GM23338 (cell line): ENCODE measurements around the gene MYO3B. TPM values are rescaled to one million over a fixed set of nuclear protein-coding genes. Genes with fewer than 3 reads are reported as not detected.

ENCODE experiments used
- ATAC-seq: fragments of 200-7000 bp; cut with Tn5 transposase; 3 replicates; pipeline ENCODE4 v1.9.1; 2020
- DNase-seq: peaks from one replicate; pipeline ENCODE4 v3.0.0-alpha.2; 2015; ENCODE audit warnings: low spot score
- H2AFZ ChIP-seq: fragments of 200-600 bp; sonication (generic); 2 replicates; pipeline ENCODE4 v1.8.0; 2016; ENCODE audit warnings: antibody characterized with exemption, mild to moderate bottlenecking, moderate library complexity
- H3F3A ChIP-seq: fragments of 200-600 bp; sonication (generic); replicated peaks from 2 replicates; pipeline ENCODE4 v1.8.0; 2017; ENCODE audit warnings: antibody characterized with exemption, mixed run types, low read depth
- H3K27ac ChIP-seq: fragments of 200-600 bp; sonication (generic); 2 replicates; pipeline ENCODE4 v1.6.1; 2016; ENCODE audit warnings: low read depth
- H3K27me3 ChIP-seq: fragments of 200-600 bp; sonication (generic); 2 replicates; pipeline ENCODE4 v1.8.0; 2016; ENCODE audit warnings: mild to moderate bottlenecking, mixed run types, moderate library complexity; ENCODE audit not compliant: insufficient read depth
- H3K36me3 ChIP-seq: fragments of 200-600 bp; sonication (generic); 2 replicates; pipeline ENCODE4 v1.8.0; 2016; ENCODE audit warnings: mild to moderate bottlenecking; ENCODE audit not compliant: insufficient read depth
- H3K4me1 ChIP-seq: fragments of 200-600 bp; sonication (generic); 2 replicates; pipeline ENCODE4 v1.8.0; 2016; ENCODE audit warnings: mild to moderate bottlenecking, moderate library complexity; ENCODE audit not compliant: insufficient read depth
- H3K4me2 ChIP-seq: fragments of 200-600 bp; sonication (generic); 2 replicates; pipeline ENCODE4 v1.7.1; 2017; ENCODE audit warnings: mixed run types
- H3K4me3 ChIP-seq: fragments of 200-600 bp; sonication (generic); 2 replicates; pipeline ENCODE4 v1.6.1; 2016; ENCODE audit warnings: mixed run types
- H3K79me2 ChIP-seq: fragments of 200-600 bp; sonication (generic); replicated peaks from 2 replicates; pipeline ENCODE4 v1.8.0; 2017; ENCODE audit warnings: mild to moderate bottlenecking; ENCODE audit not compliant: insufficient read depth
- H3K9me2 ChIP-seq: fragments of 200-600 bp; sonication (generic); 2 replicates; pipeline ENCODE4 v1.8.0; 2017; ENCODE audit not compliant: insufficient read depth
- H4K20me1 ChIP-seq: fragments of 200-600 bp; sonication (generic); replicated peaks from 2 replicates; pipeline ENCODE4 v1.8.0; 2017; ENCODE audit warnings: mild to moderate bottlenecking; ENCODE audit not compliant: insufficient read depth
- H3K27ac Mint-ChIP-seq: 2 replicates; pipeline ENCODE4 v1.8.0; 2020; ENCODE audit warnings: inconsistent platforms, mild to moderate bottlenecking, moderate library complexity, mixed read lengths
- H3K27me3 Mint-ChIP-seq: 3 replicates; pipeline ENCODE4 v1.8.0; 2022; ENCODE audit warnings: low read depth, mild to moderate bottlenecking, moderate library complexity, mixed read lengths, inconsistent platforms; ENCODE audit not compliant: insufficient read depth, poor library complexity
- H3K36me3 Mint-ChIP-seq: 3 replicates; pipeline ENCODE4 v1.8.0; 2021; ENCODE audit warnings: low read depth, mild to moderate bottlenecking, inconsistent platforms, moderate library complexity, mixed read lengths
- H3K4me1 Mint-ChIP-seq: 3 replicates; pipeline ENCODE4 v1.8.0; 2020; ENCODE audit warnings: mild to moderate bottlenecking, inconsistent platforms, mixed read lengths
- H3K4me3 Mint-ChIP-seq: 3 replicates; pipeline ENCODE4 v1.8.0; 2021; ENCODE audit warnings: moderate library complexity, mild to moderate bottlenecking, inconsistent platforms, mixed read lengths
- H3K9me3 Mint-ChIP-seq: 3 replicates; pipeline ENCODE4 v1.8.0; 2020; ENCODE audit warnings: moderate library complexity, mild to moderate bottlenecking, inconsistent platforms, mixed read lengths
- CTCF ChIP-seq, 2 experiments: fragments of 200-600 bp in 1 of 2; sonication (generic) in 1 of 2; conservative IDR thresholded peaks; 2 replicates each; pipeline versions ENCODE4 v1.5.1 to v1.6.1; 2016 to 2017; ENCODE audit warnings: antibody characterized with exemption in 2 of 2, low read depth in 2 of 2, mild to moderate bottlenecking in 2 of 2, moderate library complexity in 1 of 2
- ETS1 ChIP-seq: IDR thresholded peaks from 2 replicates; pipeline ENCODE4 v1.6.1; 2016; ENCODE audit warnings: antibody characterized with exemption
- polyA plus RNA-seq: library from polyadenylated mRNA; unstranded; fragments of >200 nt; fragmentation: Nextera tagmentation; extraction: Ambion mirVana; gene quantifications from 2 replicates; pipeline ENCODE4 v1.2.1, GENCODE V29; 2016
- total RNA-seq: library from RNA; depleted of rRNA; stranded (reverse); fragments of >200 nt; shearing (Covaris generic); gene quantifications from 2 replicates; pipeline ENCODE4 v1.2.3, GENCODE V29; 2014
- TF ChIP-seq, protein P1 (sequence below): IDR thresholded peaks from one replicate; pipeline ENCODE4 v1.6.1; 2018; ENCODE audit warnings: antibody characterized with exemption; ENCODE audit not compliant: unreplicated experiment

The MYO3B gene
- total and polyA plus RNA-seq, 2 experiments from 2014 or later = 0.42 TPM; not detected in 1

- TF ChIP-seq, protein P1, sequence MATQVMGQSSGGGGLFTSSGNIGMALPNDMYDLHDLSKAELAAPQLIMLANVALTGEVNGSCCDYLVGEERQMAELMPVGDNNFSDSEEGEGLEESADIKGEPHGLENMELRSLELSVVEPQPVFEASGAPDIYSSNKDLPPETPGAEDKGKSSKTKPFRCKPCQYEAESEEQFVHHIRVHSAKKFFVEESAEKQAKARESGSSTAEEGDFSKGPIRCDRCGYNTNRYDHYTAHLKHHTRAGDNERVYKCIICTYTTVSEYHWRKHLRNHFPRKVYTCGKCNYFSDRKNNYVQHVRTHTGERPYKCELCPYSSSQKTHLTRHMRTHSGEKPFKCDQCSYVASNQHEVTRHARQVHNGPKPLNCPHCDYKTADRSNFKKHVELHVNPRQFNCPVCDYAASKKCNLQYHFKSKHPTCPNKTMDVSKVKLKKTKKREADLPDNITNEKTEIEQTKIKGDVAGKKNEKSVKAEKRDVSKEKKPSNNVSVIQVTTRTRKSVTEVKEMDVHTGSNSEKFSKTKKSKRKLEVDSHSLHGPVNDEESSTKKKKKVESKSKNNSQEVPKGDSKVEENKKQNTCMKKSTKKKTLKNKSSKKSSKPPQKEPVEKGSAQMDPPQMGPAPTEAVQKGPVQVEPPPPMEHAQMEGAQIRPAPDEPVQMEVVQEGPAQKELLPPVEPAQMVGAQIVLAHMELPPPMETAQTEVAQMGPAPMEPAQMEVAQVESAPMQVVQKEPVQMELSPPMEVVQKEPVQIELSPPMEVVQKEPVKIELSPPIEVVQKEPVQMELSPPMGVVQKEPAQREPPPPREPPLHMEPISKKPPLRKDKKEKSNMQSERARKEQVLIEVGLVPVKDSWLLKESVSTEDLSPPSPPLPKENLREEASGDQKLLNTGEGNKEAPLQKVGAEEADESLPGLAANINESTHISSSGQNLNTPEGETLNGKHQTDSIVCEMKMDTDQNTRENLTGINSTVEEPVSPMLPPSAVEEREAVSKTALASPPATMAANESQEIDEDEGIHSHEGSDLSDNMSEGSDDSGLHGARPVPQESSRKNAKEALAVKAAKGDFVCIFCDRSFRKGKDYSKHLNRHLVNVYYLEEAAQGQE = no peak
Observed at GRCh38 chr2:170647741-170648436, 469.9 kb downstream of the MYO3B start (continued).

GRCh38 chr2:170651624-170652325 is 473.8 kb downstream of the MYO3B start:
- Mint-ChIP-seq H3K9me3 (no peaks in the 10 kb centered on the region), H3K36me3 (no peaks in the 10 kb centered on the region), H3K4me3 (no peak overlapping the region), H3K27ac (no peak overlapping the region), H3K27me3 (peaks cover 1% of the 10 kb centered on the region), H3K4me1 (peaks cover 20% of the 10 kb centered on the region; the same call in 2 of the 3 replicates)
- peaks cover 15% of the 10 kb centered on the region for H3K4me1 ChIP-seq
- no peak overlapping the region for H3K27ac ChIP-seq
- H4K20me1 ChIP-seq = no peaks in the 10 kb centered on the region
- H3K4me3 ChIP-seq = no peak overlapping the region
- H3K4me2 ChIP-seq = peak overlapping the region; percentile 64
- H3F3A ChIP-seq = no peaks in the 10 kb centered on the region
- H3K9me2 ChIP-seq = 0 out of 2 replicates have a peak, but pooled peaks cover 7% of the 10 kb centered on the region
- DNase-seq (no peak), ATAC-seq (peak; percentile 39; the same call in 2 of the 3 replicates)
- no peaks in the 10 kb centered on the region for H3K79me2 ChIP-seq
- H2AFZ ChIP-seq = peak overlapping the region; percentile 52; the same call in 1 of the 2 replicates
- TF ChIP-seq CTCF (conservative IDR thresholded peaks at IDR 0.05; ENCODE audit: low read depth in 2 of 2) (no peak), ETS1 (no peak)
- no peaks in the 10 kb centered on the region for H3K27me3 ChIP-seq
- no peaks in the 10 kb centered on the region for H3K36me3 ChIP-seq
